ENCODE measurements around the gene HOXD3. TPM values are rescaled to one million over a fixed set of nuclear protein-coding genes. Genes with fewer than 3 reads are reported as not detected.

HOXD3 gene
- total and polyA plus RNA-seq, 9 of the 15 experiments (the other 6 are each of a cell fraction or from before 2014, with no cell fraction given) = not detected

DNA sequence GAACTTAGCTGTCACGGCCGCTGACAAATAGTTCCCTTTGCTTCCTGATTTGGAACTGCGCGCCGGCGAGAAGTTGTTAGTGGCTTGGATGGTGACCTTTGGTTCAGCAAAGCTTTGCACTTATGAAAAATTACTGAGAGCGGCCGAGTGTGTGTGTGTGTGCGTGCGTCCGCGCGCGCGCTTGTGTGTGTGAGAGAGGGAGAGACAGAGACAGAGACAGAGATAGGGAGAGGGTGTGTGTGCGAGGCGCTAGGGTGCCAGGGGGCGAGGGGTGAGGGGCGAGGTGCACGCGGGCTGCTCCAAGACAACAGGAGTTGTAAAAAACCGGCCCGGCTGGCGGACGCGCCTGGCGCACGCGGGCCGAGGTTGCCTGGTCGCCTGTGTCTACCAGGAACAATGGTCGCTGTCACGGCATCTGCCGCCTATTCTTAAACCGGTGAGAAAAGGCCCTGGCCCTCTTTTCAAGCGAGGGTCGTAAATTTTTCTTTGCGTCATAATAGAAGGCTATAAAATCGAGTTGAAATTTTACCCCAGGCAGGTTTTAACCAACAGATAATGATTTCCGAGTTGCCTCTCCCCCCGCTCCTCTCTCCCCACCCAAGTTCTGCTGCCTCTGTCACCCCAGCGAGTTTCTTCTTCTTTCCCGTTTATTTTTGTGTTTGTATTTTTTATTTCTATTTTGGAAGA lies 535 bp downstream of the HOXD3 start (continued):
- TF ChIP-seq, protein P1, sequence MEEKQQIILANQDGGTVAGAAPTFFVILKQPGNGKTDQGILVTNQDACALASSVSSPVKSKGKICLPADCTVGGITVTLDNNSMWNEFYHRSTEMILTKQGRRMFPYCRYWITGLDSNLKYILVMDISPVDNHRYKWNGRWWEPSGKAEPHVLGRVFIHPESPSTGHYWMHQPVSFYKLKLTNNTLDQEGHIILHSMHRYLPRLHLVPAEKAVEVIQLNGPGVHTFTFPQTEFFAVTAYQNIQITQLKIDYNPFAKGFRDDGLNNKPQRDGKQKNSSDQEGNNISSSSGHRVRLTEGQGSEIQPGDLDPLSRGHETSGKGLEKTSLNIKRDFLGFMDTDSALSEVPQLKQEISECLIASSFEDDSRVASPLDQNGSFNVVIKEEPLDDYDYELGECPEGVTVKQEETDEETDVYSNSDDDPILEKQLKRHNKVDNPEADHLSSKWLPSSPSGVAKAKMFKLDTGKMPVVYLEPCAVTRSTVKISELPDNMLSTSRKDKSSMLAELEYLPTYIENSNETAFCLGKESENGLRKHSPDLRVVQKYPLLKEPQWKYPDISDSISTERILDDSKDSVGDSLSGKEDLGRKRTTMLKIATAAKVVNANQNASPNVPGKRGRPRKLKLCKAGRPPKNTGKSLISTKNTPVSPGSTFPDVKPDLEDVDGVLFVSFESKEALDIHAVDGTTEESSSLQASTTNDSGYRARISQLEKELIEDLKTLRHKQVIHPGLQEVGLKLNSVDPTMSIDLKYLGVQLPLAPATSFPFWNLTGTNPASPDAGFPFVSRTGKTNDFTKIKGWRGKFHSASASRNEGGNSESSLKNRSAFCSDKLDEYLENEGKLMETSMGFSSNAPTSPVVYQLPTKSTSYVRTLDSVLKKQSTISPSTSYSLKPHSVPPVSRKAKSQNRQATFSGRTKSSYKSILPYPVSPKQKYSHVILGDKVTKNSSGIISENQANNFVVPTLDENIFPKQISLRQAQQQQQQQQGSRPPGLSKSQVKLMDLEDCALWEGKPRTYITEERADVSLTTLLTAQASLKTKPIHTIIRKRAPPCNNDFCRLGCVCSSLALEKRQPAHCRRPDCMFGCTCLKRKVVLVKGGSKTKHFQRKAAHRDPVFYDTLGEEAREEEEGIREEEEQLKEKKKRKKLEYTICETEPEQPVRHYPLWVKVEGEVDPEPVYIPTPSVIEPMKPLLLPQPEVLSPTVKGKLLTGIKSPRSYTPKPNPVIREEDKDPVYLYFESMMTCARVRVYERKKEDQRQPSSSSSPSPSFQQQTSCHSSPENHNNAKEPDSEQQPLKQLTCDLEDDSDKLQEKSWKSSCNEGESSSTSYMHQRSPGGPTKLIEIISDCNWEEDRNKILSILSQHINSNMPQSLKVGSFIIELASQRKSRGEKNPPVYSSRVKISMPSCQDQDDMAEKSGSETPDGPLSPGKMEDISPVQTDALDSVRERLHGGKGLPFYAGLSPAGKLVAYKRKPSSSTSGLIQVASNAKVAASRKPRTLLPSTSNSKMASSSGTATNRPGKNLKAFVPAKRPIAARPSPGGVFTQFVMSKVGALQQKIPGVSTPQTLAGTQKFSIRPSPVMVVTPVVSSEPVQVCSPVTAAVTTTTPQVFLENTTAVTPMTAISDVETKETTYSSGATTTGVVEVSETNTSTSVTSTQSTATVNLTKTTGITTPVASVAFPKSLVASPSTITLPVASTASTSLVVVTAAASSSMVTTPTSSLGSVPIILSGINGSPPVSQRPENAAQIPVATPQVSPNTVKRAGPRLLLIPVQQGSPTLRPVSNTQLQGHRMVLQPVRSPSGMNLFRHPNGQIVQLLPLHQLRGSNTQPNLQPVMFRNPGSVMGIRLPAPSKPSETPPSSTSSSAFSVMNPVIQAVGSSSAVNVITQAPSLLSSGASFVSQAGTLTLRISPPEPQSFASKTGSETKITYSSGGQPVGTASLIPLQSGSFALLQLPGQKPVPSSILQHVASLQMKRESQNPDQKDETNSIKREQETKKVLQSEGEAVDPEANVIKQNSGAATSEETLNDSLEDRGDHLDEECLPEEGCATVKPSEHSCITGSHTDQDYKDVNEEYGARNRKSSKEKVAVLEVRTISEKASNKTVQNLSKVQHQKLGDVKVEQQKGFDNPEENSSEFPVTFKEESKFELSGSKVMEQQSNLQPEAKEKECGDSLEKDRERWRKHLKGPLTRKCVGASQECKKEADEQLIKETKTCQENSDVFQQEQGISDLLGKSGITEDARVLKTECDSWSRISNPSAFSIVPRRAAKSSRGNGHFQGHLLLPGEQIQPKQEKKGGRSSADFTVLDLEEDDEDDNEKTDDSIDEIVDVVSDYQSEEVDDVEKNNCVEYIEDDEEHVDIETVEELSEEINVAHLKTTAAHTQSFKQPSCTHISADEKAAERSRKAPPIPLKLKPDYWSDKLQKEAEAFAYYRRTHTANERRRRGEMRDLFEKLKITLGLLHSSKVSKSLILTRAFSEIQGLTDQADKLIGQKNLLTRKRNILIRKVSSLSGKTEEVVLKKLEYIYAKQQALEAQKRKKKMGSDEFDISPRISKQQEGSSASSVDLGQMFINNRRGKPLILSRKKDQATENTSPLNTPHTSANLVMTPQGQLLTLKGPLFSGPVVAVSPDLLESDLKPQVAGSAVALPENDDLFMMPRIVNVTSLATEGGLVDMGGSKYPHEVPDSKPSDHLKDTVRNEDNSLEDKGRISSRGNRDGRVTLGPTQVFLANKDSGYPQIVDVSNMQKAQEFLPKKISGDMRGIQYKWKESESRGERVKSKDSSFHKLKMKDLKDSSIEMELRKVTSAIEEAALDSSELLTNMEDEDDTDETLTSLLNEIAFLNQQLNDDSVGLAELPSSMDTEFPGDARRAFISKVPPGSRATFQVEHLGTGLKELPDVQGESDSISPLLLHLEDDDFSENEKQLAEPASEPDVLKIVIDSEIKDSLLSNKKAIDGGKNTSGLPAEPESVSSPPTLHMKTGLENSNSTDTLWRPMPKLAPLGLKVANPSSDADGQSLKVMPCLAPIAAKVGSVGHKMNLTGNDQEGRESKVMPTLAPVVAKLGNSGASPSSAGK (IDR thresholded peaks at IDR 0.05) = no peak
- no peak for TF ChIP-seq TAF1 (IDR thresholded peaks at IDR 0.05; ENCODE audit: control insufficient read depth, extremely low read depth, insufficient read depth, low read length, severe bottlenecking)
- TF ChIP-seq ZNF133 (CRISPR knock-in tag; IDR thresholded peaks at IDR 0.05) = no peak
- TF ChIP-seq NFRKB (IDR thresholded peaks at IDR 0.05; ENCODE audit: low read depth) = no peak
- no peak for TF ChIP-seq SIRT6 (IDR thresholded peaks at IDR 0.05; ENCODE audit: low read depth, low read length)
- TF ChIP-seq ZNF695 (CRISPR knock-in tag; IDR thresholded peaks at IDR 0.05) = no peak
- TF ChIP-seq, protein P2, sequence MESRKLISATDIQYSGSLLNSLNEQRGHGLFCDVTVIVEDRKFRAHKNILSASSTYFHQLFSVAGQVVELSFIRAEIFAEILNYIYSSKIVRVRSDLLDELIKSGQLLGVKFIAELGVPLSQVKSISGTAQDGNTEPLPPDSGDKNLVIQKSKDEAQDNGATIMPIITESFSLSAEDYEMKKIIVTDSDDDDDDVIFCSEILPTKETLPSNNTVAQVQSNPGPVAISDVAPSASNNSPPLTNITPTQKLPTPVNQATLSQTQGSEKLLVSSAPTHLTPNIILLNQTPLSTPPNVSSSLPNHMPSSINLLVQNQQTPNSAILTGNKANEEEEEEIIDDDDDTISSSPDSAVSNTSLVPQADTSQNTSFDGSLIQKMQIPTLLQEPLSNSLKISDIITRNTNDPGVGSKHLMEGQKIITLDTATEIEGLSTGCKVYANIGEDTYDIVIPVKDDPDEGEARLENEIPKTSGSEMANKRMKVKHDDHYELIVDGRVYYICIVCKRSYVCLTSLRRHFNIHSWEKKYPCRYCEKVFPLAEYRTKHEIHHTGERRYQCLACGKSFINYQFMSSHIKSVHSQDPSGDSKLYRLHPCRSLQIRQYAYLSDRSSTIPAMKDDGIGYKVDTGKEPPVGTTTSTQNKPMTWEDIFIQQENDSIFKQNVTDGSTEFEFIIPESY (CRISPR knock-in tag; IDR thresholded peaks at IDR 0.05) = no peak
- TF ChIP-seq, protein P3, sequence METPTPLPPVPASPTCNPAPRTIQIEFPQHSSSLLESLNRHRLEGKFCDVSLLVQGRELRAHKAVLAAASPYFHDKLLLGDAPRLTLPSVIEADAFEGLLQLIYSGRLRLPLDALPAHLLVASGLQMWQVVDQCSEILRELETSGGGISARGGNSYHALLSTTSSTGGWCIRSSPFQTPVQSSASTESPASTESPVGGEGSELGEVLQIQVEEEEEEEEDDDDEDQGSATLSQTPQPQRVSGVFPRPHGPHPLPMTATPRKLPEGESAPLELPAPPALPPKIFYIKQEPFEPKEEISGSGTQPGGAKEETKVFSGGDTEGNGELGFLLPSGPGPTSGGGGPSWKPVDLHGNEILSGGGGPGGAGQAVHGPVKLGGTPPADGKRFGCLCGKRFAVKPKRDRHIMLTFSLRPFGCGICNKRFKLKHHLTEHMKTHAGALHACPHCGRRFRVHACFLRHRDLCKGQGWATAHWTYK (CRISPR knock-in tag; IDR thresholded peaks at IDR 0.05) = no peak
- TF ChIP-seq TEAD4 (IDR thresholded peaks at IDR 0.05; ENCODE audit: low read length) = no peak
- TF ChIP-seq TEAD4 (CRISPR knock-in tag; IDR thresholded peaks at IDR 0.05; ENCODE audit: borderline replicate concordance) = no peak

Measured in K562 (cell line).